Hepatocyte (in vitro differentiated cells): ENCODE measurements around the gene HTR3E. TPM values are rescaled to one million over a fixed set of nuclear protein-coding genes. Genes with fewer than 3 reads are reported as not detected.
"Not testable (repeated sequence)": the region's sequence is repeated elsewhere in the genome, so short reads cannot be mapped to it uniquely, and the experiment has no call there.

Source experiments
- DNase-seq: peaks from one replicate; pipeline ENCODE4 v3.0.0-alpha.2; 2016; ENCODE audit warnings: low spot score
- H2AFZ ChIP-seq: fragments of 200-600 bp; sonication (generic); 2 replicates; pipeline ENCODE4 v1.6.0; 2016; ENCODE audit warnings: antibody characterized with exemption, mild to moderate bottlenecking
- H3K27ac ChIP-seq: fragments of 200-600 bp; sonication (generic); 2 replicates; pipeline ENCODE4 v1.5.1; 2016; ENCODE audit warnings: mild to moderate bottlenecking
- H3K27me3 ChIP-seq: fragments of 200-600 bp; sonication (generic); 2 replicates; pipeline ENCODE4 v1.6.1; 2016
- H3K36me3 ChIP-seq: fragments of 200-600 bp; sonication (generic); replicated peaks from 2 replicates; pipeline ENCODE4 v1.5.1; 2016; ENCODE audit warnings: low read depth; ENCODE audit not compliant: insufficient read depth
- H3K4me1 ChIP-seq: fragments of 200-600 bp; sonication (generic); 2 replicates; pipeline ENCODE4 v1.5.1; 2016; ENCODE audit warnings: mild to moderate bottlenecking, moderate library complexity; ENCODE audit not compliant: insufficient read depth
- H3K4me2 ChIP-seq: fragments of 200-600 bp; sonication (generic); 2 replicates; pipeline ENCODE4 v1.6.0; 2016
- H3K4me3 ChIP-seq: fragments of 200-600 bp; sonication (generic); 2 replicates; pipeline ENCODE4 v1.5.1; 2016; ENCODE audit warnings: mild to moderate bottlenecking
- H3K79me2 ChIP-seq: fragments of 200-600 bp; sonication (generic); 2 replicates; pipeline ENCODE4 v1.6.0; 2017; ENCODE audit warnings: mild to moderate bottlenecking
- H3K9me2 ChIP-seq: fragments of 200-600 bp; sonication (generic); replicated peaks from 2 replicates; pipeline ENCODE4 v1.6.0; 2017; ENCODE audit warnings: mild to moderate bottlenecking; ENCODE audit not compliant: insufficient read depth
- H3K9me3 ChIP-seq: fragments of 200-600 bp; sonication (generic); 2 replicates; pipeline ENCODE4 v1.5.1; 2016; ENCODE audit warnings: low read depth, mild to moderate bottlenecking
- H4K20me1 ChIP-seq: fragments of 200-600 bp; sonication (generic); 2 replicates; pipeline ENCODE4 v1.6.0; 2016; ENCODE audit warnings: mild to moderate bottlenecking; ENCODE audit not compliant: insufficient read depth, poor library complexity, severe bottlenecking
- EZH2 ChIP-seq: fragments of 200-600 bp; sonication (generic); IDR thresholded peaks from 2 replicates; pipeline ENCODE4 v1.6.1; 2016; ENCODE audit warnings: antibody characterized with exemption, mild to moderate bottlenecking, borderline replicate concordance
- EZH2phosphoT487 ChIP-seq: fragments of 200-600 bp; sonication (generic); IDR thresholded peaks from one replicate; pipeline ENCODE4 v1.6.1; 2018; ENCODE audit warnings: antibody characterized with exemption, mild to moderate bottlenecking, low read depth, moderate library complexity; ENCODE audit not compliant: unreplicated experiment, severe bottlenecking
- WGBS: methylation state at CpG from one replicate; pipeline ENCODE4 v1.1.6; 2016; ENCODE audit warnings: low lambda C conversion rate; ENCODE audit errors: missing lambda C conversion rate; 5-methylcytosine and 5-hydroxymethylcytosine counted together
- polyA plus RNA-seq: library from polyadenylated mRNA; unstranded; fragments of >200 nt; fragmentation: Nextera tagmentation; extraction: Ambion mirVana; gene quantifications from 2 replicates; pipeline ENCODE4 v1.2.1, GENCODE V29; 2016
- total RNA-seq: library from RNA; depleted of rRNA; stranded (reverse); fragments of >200 nt; gene quantifications from 2 replicates; pipeline ENCODE4 v1.2.3, GENCODE V29; 2014
- TF ChIP-seq, protein P1 (sequence below): fragments of 200-600 bp; sonication (generic); IDR thresholded peaks from 2 replicates; pipeline ENCODE4 v1.5.1; 2016; ENCODE audit warnings: antibody characterized with exemption, mild to moderate bottlenecking; ENCODE audit not compliant: poor library complexity

HTR3E gene
- total and polyA plus RNA-seq, 2 experiments from 2014 or later, result not detected

DNA sequence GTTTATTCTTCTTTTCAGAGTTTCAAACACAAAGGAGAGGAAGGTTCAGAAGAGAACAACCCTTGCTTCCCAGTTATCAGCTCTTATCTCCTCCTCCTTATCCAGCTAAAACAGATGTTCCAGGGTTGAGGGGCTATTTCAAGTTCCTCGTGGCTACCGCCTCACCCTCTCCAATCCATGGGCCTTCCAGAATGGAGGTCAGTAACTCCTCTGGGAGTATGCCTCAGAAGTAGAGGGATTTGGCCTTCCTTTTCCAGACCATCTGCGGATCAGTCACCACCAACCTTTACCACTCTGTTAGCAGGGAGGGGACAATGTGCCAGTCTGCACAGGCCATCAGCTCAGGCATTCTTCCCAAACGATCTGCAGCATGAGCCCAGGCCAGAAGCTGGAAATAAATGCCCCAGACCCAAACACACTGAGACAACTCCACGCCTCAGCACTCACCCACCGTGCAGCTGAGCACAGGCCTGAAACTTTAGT is 29.2 kb upstream of the HTR3E start:
- Histone ChIP-seq H3K4me1 (no peaks in the 10 kb centered on the region), H3K9me3 (no peaks in the 10 kb centered on the region), H3K27me3 (no peaks in the 10 kb centered on the region), H4K20me1 (no peaks in the 10 kb centered on the region), H2AFZ (no peak overlapping the region), H3K36me3 (no peaks in the 10 kb centered on the region), H3K79me2 (no peaks in the 10 kb centered on the region), H3K4me2 (no peak overlapping the region), H3K4me3 (no peak overlapping the region), H3K9me2 (no peaks in the 10 kb centered on the region), H3K27ac (no peak overlapping the region)
- WGBS, result 74% methylated on average over 6 of the region's 6 CpGs
- no peak for TF ChIP-seq EZH2
- no peak for TF ChIP-seq EZH2phosphoT487
- TF ChIP-seq, protein P1, sequence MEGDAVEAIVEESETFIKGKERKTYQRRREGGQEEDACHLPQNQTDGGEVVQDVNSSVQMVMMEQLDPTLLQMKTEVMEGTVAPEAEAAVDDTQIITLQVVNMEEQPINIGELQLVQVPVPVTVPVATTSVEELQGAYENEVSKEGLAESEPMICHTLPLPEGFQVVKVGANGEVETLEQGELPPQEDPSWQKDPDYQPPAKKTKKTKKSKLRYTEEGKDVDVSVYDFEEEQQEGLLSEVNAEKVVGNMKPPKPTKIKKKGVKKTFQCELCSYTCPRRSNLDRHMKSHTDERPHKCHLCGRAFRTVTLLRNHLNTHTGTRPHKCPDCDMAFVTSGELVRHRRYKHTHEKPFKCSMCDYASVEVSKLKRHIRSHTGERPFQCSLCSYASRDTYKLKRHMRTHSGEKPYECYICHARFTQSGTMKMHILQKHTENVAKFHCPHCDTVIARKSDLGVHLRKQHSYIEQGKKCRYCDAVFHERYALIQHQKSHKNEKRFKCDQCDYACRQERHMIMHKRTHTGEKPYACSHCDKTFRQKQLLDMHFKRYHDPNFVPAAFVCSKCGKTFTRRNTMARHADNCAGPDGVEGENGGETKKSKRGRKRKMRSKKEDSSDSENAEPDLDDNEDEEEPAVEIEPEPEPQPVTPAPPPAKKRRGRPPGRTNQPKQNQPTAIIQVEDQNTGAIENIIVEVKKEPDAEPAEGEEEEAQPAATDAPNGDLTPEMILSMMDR, result no peak
- DNase-seq, result no peak

DNA sequence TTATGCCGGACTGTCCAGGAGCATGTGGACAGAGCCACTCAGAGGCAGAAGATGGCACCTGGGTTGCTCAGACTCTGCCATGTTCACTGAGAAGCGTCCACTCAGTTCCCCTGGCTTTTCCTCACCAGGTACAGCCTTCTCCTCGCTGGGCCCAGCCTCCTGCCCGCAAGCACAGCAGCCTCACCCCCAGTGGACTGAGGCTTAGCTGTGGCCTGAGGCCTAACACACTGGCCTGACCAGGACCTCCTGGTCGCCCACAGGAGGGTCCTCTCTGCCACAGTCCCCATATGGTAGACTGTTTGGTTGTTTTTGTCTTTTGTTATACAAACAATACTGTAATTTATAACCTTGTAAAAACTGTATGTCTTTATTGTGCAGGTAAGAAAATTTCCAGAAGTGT is 28.5 kb upstream of the HTR3E start:
- no peaks in the 10 kb centered on the region for H3K79me2 ChIP-seq
- H3K4me2 ChIP-seq, result no peak overlapping the region
- no peak for TF ChIP-seq EZH2
- TF ChIP-seq EZH2phosphoT487, result no peak
- TF ChIP-seq, protein P1, result no peak
- H3K9me3 ChIP-seq, result no peaks in the 10 kb centered on the region
- no peak overlapping the region for H2AFZ ChIP-seq
- no peaks in the 10 kb centered on the region for H3K36me3 ChIP-seq
- no peak overlapping the region for H3K27ac ChIP-seq
- 93% methylated on average over 5 of the region's 5 CpGs for WGBS
- no peaks in the 10 kb centered on the region for H4K20me1 ChIP-seq
- no peaks in the 10 kb centered on the region for H3K27me3 ChIP-seq
- H3K4me3 ChIP-seq, result no peak overlapping the region
- H3K9me2 ChIP-seq, result no peaks in the 10 kb centered on the region
- no peak for DNase-seq
- no peaks in the 10 kb centered on the region for H3K4me1 ChIP-seq

DNA sequence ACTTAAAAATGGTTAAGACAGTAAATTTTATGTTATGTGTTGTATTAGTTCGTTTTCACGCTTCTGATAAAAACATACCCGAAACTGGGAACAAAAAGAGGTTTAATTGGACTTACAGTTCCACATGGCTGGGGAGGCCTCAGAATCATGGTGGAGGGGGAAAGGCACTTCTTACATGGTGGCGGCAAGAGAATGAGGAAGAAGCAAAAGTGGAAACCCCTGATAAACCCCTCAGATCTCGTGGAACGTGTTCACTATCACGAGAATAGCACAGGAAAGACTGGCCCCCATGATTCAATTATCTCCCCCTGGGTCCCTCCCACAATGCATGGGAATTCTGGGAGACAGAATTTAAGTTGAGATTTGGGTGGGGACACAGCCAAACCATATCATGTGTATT is 25.7 kb upstream of the HTR3E start:
- not testable (repeated sequence) for H3K9me3 ChIP-seq, H2AFZ ChIP-seq, H3K4me2 ChIP-seq, H3K4me3 ChIP-seq, DNase-seq, H3K4me1 ChIP-seq, H3K36me3 ChIP-seq, H3K27me3 ChIP-seq, H3K27ac ChIP-seq, H3K79me2 ChIP-seq, H3K9me2 ChIP-seq, H4K20me1 ChIP-seq
- WGBS, result 90% methylated on average over 7 of the region's 7 CpGs

DNA sequence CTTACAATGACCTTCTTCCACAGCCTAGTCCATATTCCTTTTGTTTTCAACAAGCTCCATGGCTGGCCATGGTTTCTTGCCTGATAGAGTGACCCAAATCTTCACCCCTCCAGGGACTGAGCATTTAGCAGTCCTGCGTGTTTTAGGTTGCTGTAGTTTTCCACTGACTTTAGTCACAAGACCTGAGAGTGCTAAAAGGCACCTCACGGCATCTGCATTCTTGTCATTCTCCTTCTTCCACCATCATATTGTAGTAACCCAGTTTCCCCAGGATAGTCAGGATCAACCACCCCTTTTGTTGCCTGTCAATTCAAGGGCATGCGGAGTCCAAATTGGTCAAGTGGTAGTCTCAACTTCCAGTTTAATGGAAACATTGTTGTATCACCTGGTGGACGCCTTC is 23.2 kb upstream of the HTR3E start:
- Histone ChIP-seq H2AFZ (no peak overlapping the region), H3K27ac (no peak overlapping the region), H3K9me3 (no peaks in the 10 kb centered on the region), H3K27me3 (no peaks in the 10 kb centered on the region), H4K20me1 (no peaks in the 10 kb centered on the region), H3K4me1 (no peaks in the 10 kb centered on the region), H3K79me2 (no peaks in the 10 kb centered on the region), H3K4me3 (no peak overlapping the region), H3K36me3 (no peaks in the 10 kb centered on the region), H3K9me2 (no peaks in the 10 kb centered on the region), H3K4me2 (no peak overlapping the region)
- WGBS, result 73% methylated on average over 4 of the region's 4 CpGs
- no peak for DNase-seq
- TF ChIP-seq, protein P1, result no peak
- TF ChIP-seq EZH2phosphoT487 (no peak), EZH2 (no peak)
